Keratinocyte (primary cell): Measurements from ENCODE around the gene EPHA1.

ENCODE experiments used
- CTCF ChIP-seq, 3 experiments: IDR thresholded peaks in 1 of 3; conservative IDR thresholded peaks in 1 of 3; optimal IDR thresholded peaks in 1 of 3; 2 replicates in 2 of 3; 3 replicates in 1 of 3; pipeline versions ENCODE3 to v1.5.1; 2011; ENCODE audit warnings: low read length in 3 of 3, mild to moderate bottlenecking in 3 of 3, moderate library complexity in 2 of 3, control low read depth in 1 of 3, inconsistent platforms in 1 of 3; ENCODE audit not compliant: insufficient read depth in 2 of 3; ENCODE audit errors: extremely low read depth in 1 of 3
- EZH2 ChIP-seq: IDR thresholded peaks from one replicate; pipeline ENCODE4 v1.6.1; 2012; ENCODE audit warnings: inconsistent platforms, mild to moderate bottlenecking, low read length, moderate library complexity

- no peak for TF ChIP-seq CTCF (optimal IDR thresholded peaks at IDR 0.05 in 1 of 3, IDR thresholded peaks at IDR 0.05 in 1 of 3, conservative IDR thresholded peaks at IDR 0.05 in 1 of 3; ENCODE audit: extremely low read depth in 1 of 3, insufficient read depth in 2 of 3, low read length in 3 of 3)
- TF ChIP-seq EZH2, result no peak
These were observed 387 bp downstream of the EPHA1 start for GRCh38 chr7:143408252-143408685.
